Measurements from ENCODE around the gene KRT39. TPM values are rescaled to one million over a fixed set of nuclear protein-coding genes. Genes with fewer than 3 reads are reported as not detected.

The KRT39 gene
- total and polyA plus RNA-seq, 2 of the 8 experiments (the other 6 are each of a cell fraction or from before 2014, with no cell fraction given): not detected

DNA sequence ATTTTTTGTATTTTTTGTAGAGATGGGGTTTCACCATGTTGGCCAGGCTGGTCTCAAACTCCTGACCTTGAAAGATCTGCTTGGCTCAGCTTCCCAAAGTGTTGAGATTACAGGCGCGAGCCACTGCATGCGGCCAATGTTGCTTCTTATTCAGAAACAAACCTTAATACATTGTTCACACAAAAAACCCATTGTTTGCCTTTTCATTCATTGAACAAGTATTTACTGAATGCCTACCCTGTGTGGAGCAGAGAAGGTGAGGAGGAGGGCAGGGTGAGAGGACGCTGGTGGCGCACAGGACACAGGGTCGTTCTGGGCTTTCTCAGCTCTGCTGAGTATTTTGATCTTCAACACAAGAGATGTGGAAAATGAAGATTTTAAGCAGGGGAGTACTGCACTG, 21.3 kb downstream of the KRT39 start:
- no peak overlapping the region for H3K23ac ChIP-seq (ENCODE audit: insufficient read length)
- ChIA-PET POLR2A (ENCODE audit: partially characterized antibody) (no interaction called here), CTCF (ENCODE audit: partially characterized antibody) (interaction anchor here (0.6 to 4.0 kb wide), 4 partner anchors 9 to 105 kb away, joined by 3 to 12 read pairs (median 5); no protein-coding TSS in a partner anchor)
- H3K4me1 ChIP-seq (replicated peaks in 1 of 4; ENCODE audit: control insufficient read depth in 3 of 4, insufficient read depth in 4 of 4, low read length in 3 of 4): no peaks in the 10 kb centered on the region
- H4K5ac ChIP-seq (ENCODE audit: insufficient read length, low read depth, low read length): no peak overlapping the region
- no peak overlapping the region for H3K56ac ChIP-seq (replicated peaks; ENCODE audit: insufficient read length, low read depth, low read length)
- no peak overlapping the region for H2BK20ac ChIP-seq (ENCODE audit: low read length)
- H2BK5ac ChIP-seq (ENCODE audit: low read depth, low read length): no peak overlapping the region
- no peak overlapping the region for H3K14ac ChIP-seq (ENCODE audit: insufficient read length)
- H3K18ac ChIP-seq (ENCODE audit: extremely low read depth, low read length): no peak overlapping the region
- no peaks in the 10 kb centered on the region for H3K9me3 ChIP-seq (ENCODE audit: insufficient read depth in 2 of 2, low read depth in 1 of 2, low read length in 1 of 2)
- WGBS, 2 experiments (ENCODE audit: extremely low coverage in 1 of 2, insufficient coverage in 1 of 2, insufficient read length in 1 of 2, insufficient replicate concordance in 2 of 2, low coverage in 1 of 2, low lambda C conversion rate in 2 of 2, missing lambda C conversion rate in 1 of 2): 88% methylated on average over 6 of the region's 6 CpGs; no CpG with 5 or more reads in 1 of the 2 experiments
- H3K4me3 ChIP-seq (ENCODE audit: extremely low read depth in 1 of 4, insufficient read depth in 2 of 4, low read depth in 3 of 4, low read length in 4 of 4): no peak overlapping the region
- no peak overlapping the region for H3K4ac ChIP-seq (replicated peaks; ENCODE audit: insufficient read length, low read depth, low read length)
- no peak overlapping the region for H4K8ac ChIP-seq (ENCODE audit: extremely low read depth, insufficient read depth, low read length)
- H3K4me2 ChIP-seq (ENCODE audit: insufficient read depth in 1 of 2, low read depth in 2 of 2, low read length in 2 of 2): no peak overlapping the region
- H4K91ac ChIP-seq (replicated peaks; ENCODE audit: insufficient read length, low read length): no peak overlapping the region
- no peaks in the 10 kb centered on the region for H3K27me3 ChIP-seq (replicated peaks in 1 of 4; ENCODE audit: control insufficient read depth in 3 of 4, extremely low read depth in 1 of 4, insufficient read depth in 3 of 4, low read length in 3 of 4)
- H3K27ac ChIP-seq (ENCODE audit: low read depth, low read length): no peak overlapping the region
- H2BK12ac ChIP-seq (ENCODE audit: low read depth, low read length): no peak overlapping the region
- no peak overlapping the region for H2BK120ac ChIP-seq (replicated peaks; ENCODE audit: low read depth, low read length)
- FAIRE-seq (no peak), DNase-seq (ENCODE audit: low read depth in 1 of 2, low spot score in 2 of 2) (no peak)
- no peak overlapping the region for H3K9ac ChIP-seq (replicated peaks in 1 of 4; ENCODE audit: extremely low read depth in 1 of 4, low read depth in 3 of 4, low read length in 3 of 4)
- H2AK5ac ChIP-seq (ENCODE audit: low read depth, low read length): no peak overlapping the region
- no peaks in the 10 kb centered on the region for H4K20me1 ChIP-seq (replicated peaks in 1 of 2; ENCODE audit: control insufficient read depth in 1 of 2, insufficient read depth in 2 of 2, low read length in 2 of 2)
- no peaks in the 10 kb centered on the region for H3K23me2 ChIP-seq (ENCODE audit: low read depth, low read length)
- H3K79me2 ChIP-seq (ENCODE audit: control insufficient read depth in 1 of 2, insufficient read depth in 2 of 2, low read length in 2 of 2): no peaks in the 10 kb centered on the region
- H2BK15ac ChIP-seq (ENCODE audit: low read length): no peak overlapping the region
- no peak overlapping the region for H2AFZ ChIP-seq (ENCODE audit: low read length)
- no peaks in the 10 kb centered on the region for H3K36me3 ChIP-seq (ENCODE audit: control insufficient read depth in 2 of 4, insufficient read depth in 4 of 4, low read length in 3 of 4)
- no peaks in the 10 kb centered on the region for H3K79me1 ChIP-seq (ENCODE audit: low read depth, low read length)
- TF ChIP-seq TEAD4 (IDR thresholded peaks at IDR 0.05; ENCODE audit: low read depth, low read length) (no peak), ASH2L (IDR thresholded peaks at IDR 0.05; ENCODE audit: low read length) (no peak), SIX5 (IDR thresholded peaks at IDR 0.05; ENCODE audit: low read depth, low read length) (no peak), JUN (IDR thresholded peaks at IDR 0.05; ENCODE audit: low read depth, low read length) (no peak), YY1 (IDR thresholded peaks at IDR 0.05; ENCODE audit: low read depth, low read length) (no peak), KDM1A (IDR thresholded peaks at IDR 0.05; ENCODE audit: borderline replicate concordance, low read length) (no peak), GABPA (IDR thresholded peaks at IDR 0.05; ENCODE audit: borderline replicate concordance, insufficient read depth, low read length) (no peak), NRF1 (IDR thresholded peaks at IDR 0.05; ENCODE audit: low read depth, low read length) (no peak), EP300 (IDR thresholded peaks at IDR 0.05; ENCODE audit: borderline replicate concordance in 1 of 2, low read depth in 2 of 2, low read length in 2 of 2) (no peak), SP1 (IDR thresholded peaks at IDR 0.05; ENCODE audit: low read depth, low read length) (no peak), CHD1 (IDR thresholded peaks at IDR 0.05; ENCODE audit: low read depth, low read length) (no peak)
- TF ChIP-seq, protein P1, sequence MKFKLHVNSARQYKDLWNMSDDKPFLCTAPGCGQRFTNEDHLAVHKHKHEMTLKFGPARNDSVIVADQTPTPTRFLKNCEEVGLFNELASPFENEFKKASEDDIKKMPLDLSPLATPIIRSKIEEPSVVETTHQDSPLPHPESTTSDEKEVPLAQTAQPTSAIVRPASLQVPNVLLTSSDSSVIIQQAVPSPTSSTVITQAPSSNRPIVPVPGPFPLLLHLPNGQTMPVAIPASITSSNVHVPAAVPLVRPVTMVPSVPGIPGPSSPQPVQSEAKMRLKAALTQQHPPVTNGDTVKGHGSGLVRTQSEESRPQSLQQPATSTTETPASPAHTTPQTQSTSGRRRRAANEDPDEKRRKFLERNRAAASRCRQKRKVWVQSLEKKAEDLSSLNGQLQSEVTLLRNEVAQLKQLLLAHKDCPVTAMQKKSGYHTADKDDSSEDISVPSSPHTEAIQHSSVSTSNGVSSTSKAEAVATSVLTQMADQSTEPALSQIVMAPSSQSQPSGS (IDR thresholded peaks at IDR 0.05; ENCODE audit: low read length): no peak
- TF ChIP-seq, protein P2, sequence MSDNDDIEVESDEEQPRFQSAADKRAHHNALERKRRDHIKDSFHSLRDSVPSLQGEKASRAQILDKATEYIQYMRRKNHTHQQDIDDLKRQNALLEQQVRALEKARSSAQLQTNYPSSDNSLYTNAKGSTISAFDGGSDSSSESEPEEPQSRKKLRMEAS (IDR thresholded peaks at IDR 0.05): no peak
